ENCODE measurements around the gene DSE. TPM values are rescaled to one million over a fixed set of nuclear protein-coding genes. Genes with fewer than 3 reads are reported as not detected.

Gene DSE
- total and polyA plus RNA-seq, 4 donors, result 15.4 to 59.1 (median 27.0) TPM

GRCh38 chr6:116447052-116447451 is 76.3 kb downstream of the DSE start:
- no peaks in the 10 kb centered on the region for H3K4me1 ChIP-seq (ENCODE audit: control insufficient read depth, insufficient read depth, low read length)
- H3K4me3 ChIP-seq (ENCODE audit: low read depth, low read length), result no peak overlapping the region
- H3K27me3 ChIP-seq (ENCODE audit: control insufficient read depth, insufficient read depth, low read length), result no peaks in the 10 kb centered on the region
- DNase-seq (ENCODE audit: low read depth in 4 of 6, low spot score in 6 of 6), result no peak
- no CpG with 5 or more reads among the region's 3 CpGs for WGBS (ENCODE audit: insufficient coverage)
- H3K9me3 ChIP-seq (ENCODE audit: control insufficient read depth, insufficient read depth, low read length), result no peaks in the 10 kb centered on the region
- H3K27ac ChIP-seq (ENCODE audit: low read depth, low read length), result no peak overlapping the region
- H3K36me3 ChIP-seq (ENCODE audit: control insufficient read depth, insufficient read depth, low read length), result no peaks in the 10 kb centered on the region

GRCh38 chr6:116447496-116448011 is 76.8 kb downstream of the DSE start:
- Histone ChIP-seq H3K27ac (ENCODE audit: low read depth, low read length) (no peak overlapping the region), H3K4me1 (ENCODE audit: control insufficient read depth, insufficient read depth, low read length) (no peaks in the 10 kb centered on the region), H3K9me3 (ENCODE audit: control insufficient read depth, insufficient read depth, low read length) (no peaks in the 10 kb centered on the region), H3K4me3 (ENCODE audit: low read depth, low read length) (no peak overlapping the region), H3K27me3 (ENCODE audit: control insufficient read depth, insufficient read depth, low read length) (no peaks in the 10 kb centered on the region), H3K36me3 (ENCODE audit: control insufficient read depth, insufficient read depth, low read length) (no peaks in the 10 kb centered on the region)
- WGBS (ENCODE audit: insufficient coverage), result 50% methylated on average over 1 of the region's 2 CpGs
- no peak for DNase-seq (ENCODE audit: low read depth in 4 of 6, low spot score in 6 of 6)

- Histone ChIP-seq H3K9me3 (ENCODE audit: control insufficient read depth, insufficient read depth, low read length) (no peaks in the 10 kb centered on the region), H3K4me3 (ENCODE audit: low read depth, low read length) (no peak overlapping the region), H3K36me3 (ENCODE audit: control insufficient read depth, insufficient read depth, low read length) (no peaks in the 10 kb centered on the region), H3K27me3 (ENCODE audit: control insufficient read depth, insufficient read depth, low read length) (no peaks in the 10 kb centered on the region), H3K27ac (ENCODE audit: low read depth, low read length) (no peak overlapping the region), H3K4me1 (ENCODE audit: control insufficient read depth, insufficient read depth, low read length) (no peaks in the 10 kb centered on the region)
- no peak for DNase-seq (ENCODE audit: low read depth in 4 of 6, low spot score in 6 of 6)
- no CpG with 5 or more reads among the region's 1 CpG for whole genome bisulfite sequencing (ENCODE audit: insufficient coverage)
Measured at GRCh38 chr6:116449565-116449964, 78.8 kb downstream of the DSE start.

- H3K36me3 ChIP-seq (ENCODE audit: control insufficient read depth, insufficient read depth, low read length), result no peaks in the 10 kb centered on the region
- no peaks in the 10 kb centered on the region for H3K4me1 ChIP-seq (ENCODE audit: control insufficient read depth, insufficient read depth, low read length)
- no peaks in the 10 kb centered on the region for H3K9me3 ChIP-seq (ENCODE audit: control insufficient read depth, insufficient read depth, low read length)
- no peaks in the 10 kb centered on the region for H3K27me3 ChIP-seq (ENCODE audit: control insufficient read depth, insufficient read depth, low read length)
- no peak for DNase-seq (ENCODE audit: low read depth in 4 of 6, low spot score in 6 of 6)
- no CpG with 5 or more reads among the region's 1 CpG for WGBS (ENCODE audit: insufficient coverage)
- H3K27ac ChIP-seq (ENCODE audit: low read depth, low read length), result no peak overlapping the region
- no peak overlapping the region for H3K4me3 ChIP-seq (ENCODE audit: low read depth, low read length)
Measured at GRCh38 chr6:116450185-116450710, 79.5 kb downstream of the DSE start.

- Histone ChIP-seq H3K27ac (ENCODE audit: low read depth, low read length) (no peak overlapping the region), H3K4me3 (ENCODE audit: low read depth, low read length) (no peak overlapping the region), H3K4me1 (ENCODE audit: control insufficient read depth, insufficient read depth, low read length) (no peaks in the 10 kb centered on the region), H3K27me3 (ENCODE audit: control insufficient read depth, insufficient read depth, low read length) (no peaks in the 10 kb centered on the region), H3K9me3 (ENCODE audit: control insufficient read depth, insufficient read depth, low read length) (no peaks in the 10 kb centered on the region), H3K36me3 (ENCODE audit: control insufficient read depth, insufficient read depth, low read length) (no peaks in the 10 kb centered on the region)
- DNase-seq (ENCODE audit: low read depth in 4 of 6, low spot score in 6 of 6), result no peak
- WGBS (ENCODE audit: insufficient coverage), result 87% methylated on average over 3 of the region's 9 CpGs
Measured at GRCh38 chr6:116450769-116451740, 80.3 kb downstream of the DSE start.

GRCh38 chr6:116451916-116452315 is 81.2 kb downstream of the DSE start:
- no peaks in the 10 kb centered on the region for H3K36me3 ChIP-seq (ENCODE audit: control insufficient read depth, insufficient read depth, low read length)
- H3K4me1 ChIP-seq (ENCODE audit: control insufficient read depth, insufficient read depth, low read length), result no peaks in the 10 kb centered on the region
- H3K27ac ChIP-seq (ENCODE audit: low read depth, low read length), result no peak overlapping the region
- no peaks in the 10 kb centered on the region for H3K27me3 ChIP-seq (ENCODE audit: control insufficient read depth, insufficient read depth, low read length)
- DNase-seq (ENCODE audit: low read depth in 4 of 6, low spot score in 6 of 6), result no peak
- no peaks in the 10 kb centered on the region for H3K9me3 ChIP-seq (ENCODE audit: control insufficient read depth, insufficient read depth, low read length)
- no peak overlapping the region for H3K4me3 ChIP-seq (ENCODE audit: low read depth, low read length)

- WGBS (ENCODE audit: insufficient coverage), result no CpG with 5 or more reads among the region's 2 CpGs
- Histone ChIP-seq H3K4me1 (ENCODE audit: control insufficient read depth, insufficient read depth, low read length) (no peaks in the 10 kb centered on the region), H3K27me3 (ENCODE audit: control insufficient read depth, insufficient read depth, low read length) (no peaks in the 10 kb centered on the region), H3K27ac (ENCODE audit: low read depth, low read length) (no peak overlapping the region), H3K9me3 (ENCODE audit: control insufficient read depth, insufficient read depth, low read length) (no peaks in the 10 kb centered on the region), H3K36me3 (ENCODE audit: control insufficient read depth, insufficient read depth, low read length) (no peaks in the 10 kb centered on the region), H3K4me3 (ENCODE audit: low read depth, low read length) (no peak overlapping the region)
- no peak for DNase-seq (ENCODE audit: low read depth in 4 of 6, low spot score in 6 of 6)
Measured at GRCh38 chr6:116452531-116452930, 81.8 kb downstream of the DSE start.

GRCh38 chr6:116456106-116456505 is 85.4 kb downstream of the DSE start:
- Histone ChIP-seq H3K27me3 (ENCODE audit: control insufficient read depth, insufficient read depth, low read length) (peaks cover 4% of the 10 kb centered on the region), H3K9me3 (ENCODE audit: control insufficient read depth, insufficient read depth, low read length) (no peaks in the 10 kb centered on the region), H3K27ac (ENCODE audit: low read depth, low read length) (no peak overlapping the region), H3K36me3 (ENCODE audit: control insufficient read depth, insufficient read depth, low read length) (no peaks in the 10 kb centered on the region), H3K4me3 (ENCODE audit: low read depth, low read length) (no peak overlapping the region), H3K4me1 (ENCODE audit: control insufficient read depth, insufficient read depth, low read length) (no peaks in the 10 kb centered on the region)
- DNase-seq (ENCODE audit: low read depth in 4 of 6, low spot score in 6 of 6), result no peak
- 60% methylated on average over 1 of the region's 3 CpGs for WGBS (ENCODE audit: insufficient coverage)

GRCh38 chr6:116456927-116457326 is 86.2 kb downstream of the DSE start:
- Histone ChIP-seq H3K27ac (ENCODE audit: low read depth, low read length) (no peak overlapping the region), H3K4me1 (ENCODE audit: control insufficient read depth, insufficient read depth, low read length) (peaks cover 6% of the 10 kb centered on the region), H3K4me3 (ENCODE audit: low read depth, low read length) (no peak overlapping the region), H3K27me3 (ENCODE audit: control insufficient read depth, insufficient read depth, low read length) (peaks cover 6% of the 10 kb centered on the region), H3K36me3 (ENCODE audit: control insufficient read depth, insufficient read depth, low read length) (no peaks in the 10 kb centered on the region), H3K9me3 (ENCODE audit: control insufficient read depth, insufficient read depth, low read length) (no peaks in the 10 kb centered on the region)
- 88% methylated on average over 2 of the region's 2 CpGs for WGBS (ENCODE audit: insufficient coverage)
- no peak for DNase-seq (ENCODE audit: low read depth in 4 of 6, low spot score in 6 of 6)

- H3K27me3 ChIP-seq (ENCODE audit: control insufficient read depth, insufficient read depth, low read length), result peaks cover 16% of the 10 kb centered on the region
- no peak overlapping the region for H3K4me3 ChIP-seq (ENCODE audit: low read depth, low read length)
- H3K4me1 ChIP-seq (ENCODE audit: control insufficient read depth, insufficient read depth, low read length), result peaks cover 10% of the 10 kb centered on the region
- no peaks in the 10 kb centered on the region for H3K36me3 ChIP-seq (ENCODE audit: control insufficient read depth, insufficient read depth, low read length)
- no peak overlapping the region for H3K27ac ChIP-seq (ENCODE audit: low read depth, low read length)
- no peaks in the 10 kb centered on the region for H3K9me3 ChIP-seq (ENCODE audit: control insufficient read depth, insufficient read depth, low read length)
- 95% methylated on average over 8 of the region's 9 CpGs for WGBS (ENCODE audit: insufficient coverage)
- no peak for DNase-seq (ENCODE audit: low read depth in 4 of 6, low spot score in 6 of 6)
Measured at GRCh38 chr6:116458264-116458663, 87.5 kb downstream of the DSE start.
